CD4-positive, alpha-beta T cell treated with Interleukin-4 for 1 hour (primary cell): ENCODE results near the gene CEP70.
"Not testable (repeated sequence)": the region's sequence is repeated elsewhere in the genome, so short reads cannot be mapped to it uniquely, and the experiment has no call there.

Experiments used
- DNase-seq, 2 donors: peaks; one replicate each; pipeline ENCODE4 v3.0.0-alpha.2; 2020 to 2022

CEP70 gene

GRCh38 chr3:138591392-138591791, 2.7 kb downstream of the CEP70 start:
- no peak for DNase-seq

- DNase-seq = no peak
Observed at GRCh38 chr3:138588445-138588844, 5.6 kb downstream of the CEP70 start.

- DNase-seq = no peak
Observed at GRCh38 chr3:138587374-138587773, 6.7 kb downstream of the CEP70 start.

GRCh38 chr3:138578961-138579574, 15.0 kb downstream of the CEP70 start:
- DNase-seq = no peak

- peak in 1 of 2 donors; percentile 19 for DNase-seq
Observed at GRCh38 chr3:138578141-138578540, 15.9 kb downstream of the CEP70 start.

GRCh38 chr3:138573138-138573537, 20.9 kb downstream of the CEP70 start:
- no peak for DNase-seq

- not testable (repeated sequence) for DNase-seq
Observed at GRCh38 chr3:138569624-138570023, 24.4 kb downstream of the CEP70 start.

- no peak for DNase-seq
Observed at GRCh38 chr3:138569090-138569489, 25.0 kb downstream of the CEP70 start.

GRCh38 chr3:138567403-138567802, 26.7 kb downstream of the CEP70 start:
- no peak for DNase-seq

- not testable (repeated sequence) for DNase-seq
Observed at GRCh38 chr3:138566293-138566692, 27.8 kb downstream of the CEP70 start.

- DNase-seq = not testable (repeated sequence)
Observed at GRCh38 chr3:138562902-138563301, 31.2 kb downstream of the CEP70 start.

GRCh38 chr3:138560501-138560900, 33.6 kb downstream of the CEP70 start:
- no peak for DNase-seq

- DNase-seq = no peak
Observed at GRCh38 chr3:138559134-138559533, 34.9 kb downstream of the CEP70 start.

- not testable (repeated sequence) for DNase-seq
Observed at GRCh38 chr3:138554775-138555174, 39.3 kb downstream of the CEP70 start.

- DNase-seq = not testable (repeated sequence)
Observed at GRCh38 chr3:138550958-138551357, 43.1 kb downstream of the CEP70 start.

GRCh38 chr3:138549179-138549977, 44.7 kb downstream of the CEP70 start:
- DNase-seq = no peak

GRCh38 chr3:138547342-138547975, 46.6 kb downstream of the CEP70 start:
- no peak for DNase-seq

GRCh38 chr3:138544546-138544945, 49.5 kb downstream of the CEP70 start:
- DNase-seq = no peak

- no peak for DNase-seq
Observed at GRCh38 chr3:138542977-138543376, 51.1 kb downstream of the CEP70 start.

GRCh38 chr3:138539352-138539751, 54.7 kb downstream of the CEP70 start:
- no peak for DNase-seq

GRCh38 chr3:138521445-138521844, 72.6 kb downstream of the CEP70 start:
- DNase-seq = not testable (repeated sequence)

- no peak for DNase-seq
Observed at GRCh38 chr3:138513090-138513843, 80.8 kb downstream of the CEP70 start.

- DNase-seq = no peak
Observed at GRCh38 chr3:138511945-138512344, 82.1 kb downstream of the CEP70 start.
